Right cardiac atrium (tissue), 5 donors: ENCODE measurements around the gene CDCP2. TPM values are rescaled to one million over a fixed set of nuclear protein-coding genes. Genes with fewer than 3 reads are reported as not detected.

Source experiments
- ATAC-seq, 2 donors: fragments of 200-7000 bp; cut with Tn5 transposase; one replicate each; pipeline versions ENCODE4 v1.8.0 to v1.9.1; 2020; ENCODE audit warnings: moderate library complexity in 2 of 2, mild to moderate bottlenecking in 1 of 2
- DNase-seq, 3 donors: peaks; one replicate each; pipeline ENCODE4 v3.0.0-alpha.2; 2020
- H3K27ac ChIP-seq: one replicate; pipeline ENCODE4 v1.5.1; 2013; ENCODE audit warnings: mild to moderate bottlenecking, low read length, control low read depth, moderate library complexity
- H3K27me3 ChIP-seq: one replicate; pipeline ENCODE4 v1.6.1; 2013; ENCODE audit not compliant: control insufficient read depth, insufficient read depth
- H3K4me1 ChIP-seq: one replicate; pipeline ENCODE4 v1.6.1; 2013; ENCODE audit warnings: low read length; ENCODE audit not compliant: control insufficient read depth, insufficient read depth
- H3K4me3 ChIP-seq: one replicate; pipeline ENCODE4 v1.5.1; 2013; ENCODE audit warnings: low read length, control low read depth
- H3K9me3 ChIP-seq: one replicate; pipeline ENCODE4 v1.6.1; 2013; ENCODE audit warnings: low read length; ENCODE audit not compliant: control insufficient read depth
- WGBS: extraction: QIAGEN DNeasy Blood & Tissue Kit; methylation state at CpG from one replicate; pipeline ENCODE4 v1.1.7; 2013; 5-methylcytosine and 5-hydroxymethylcytosine counted together
- intact Hi-C, 4 donors: fragments of 100-400 bp; cut with DNase I; formaldehyde crosslinking; loops; one replicate each; pipeline versions ENCODE4 v1.11.0 to v1.14.0; 2022 to 2023
- polyA plus RNA-seq: library from polyadenylated mRNA; stranded (reverse); fragments of 200-250 nt; gene quantifications from one replicate; pipeline ENCODE4 v1.2.3, GENCODE V29; 2013
- total RNA-seq, 4 donors: library from RNA; stranded (reverse); fragmentation: NEBNext Ultra II Directional; extraction: Animal tissue kit (Norgen Biotek cat#: 25700); gene quantifications; one replicate each; pipeline ENCODE4 v1.2.1, GENCODE V29; 2021
- donor health status: healthy with polysubstance abuse.
- donor health status: DM: no; HTN: yes; CAD: no.
- donor health status: DM: no; HTN: no; CAD: no.
- donor health status: DM: no; HTN: yes; CAD: no; lungs with severe emphysema.
- donor health status: DM: yes; HTN: yes; CAD: no.

The CDCP2 gene
- total and polyA plus RNA-seq, 5 donors = not detected

DNA sequence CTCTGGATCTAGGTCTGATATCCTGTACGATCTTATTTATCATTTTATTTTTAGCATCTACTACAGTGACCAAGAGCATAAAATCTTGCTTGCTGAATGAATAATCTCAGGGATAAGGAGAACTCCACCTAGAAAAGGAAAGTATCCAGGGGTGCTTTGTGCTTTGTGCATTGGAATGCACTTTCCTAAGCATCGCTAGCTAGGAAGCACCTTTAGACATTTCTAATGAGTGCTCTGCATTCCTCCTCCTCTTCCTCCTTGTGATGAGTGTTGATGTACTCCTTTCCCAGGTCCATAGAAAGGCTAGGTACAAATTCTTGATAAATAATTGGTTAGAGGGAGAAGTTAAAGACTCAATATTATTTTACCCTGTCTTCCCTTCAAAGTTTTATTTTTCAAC is 68.0 kb downstream of the CDCP2 start:
- WGBS = 90% methylated on average over 2 of the region's 2 CpGs
- Histone ChIP-seq H3K27ac (no peak overlapping the region), H3K9me3 (no peaks in the 10 kb centered on the region), H3K27me3 (no peaks in the 10 kb centered on the region), H3K4me1 (no peaks in the 10 kb centered on the region), H3K4me3 (no peak overlapping the region)
- ATAC-seq (no peak), DNase-seq (no peak)
- intact Hi-C loops = no loop called here

Other genes starting within 250 kb of the CDCP2 start
- gene IFT25, start 207.3 kb downstream of the CDCP2 start, total RNA-seq = 10 to 100 TPM; 14.2 to 16.8 (median 15.2) TPM
- 20.5 TPM for gene IFT25, start 207.3 kb downstream of the CDCP2 start, polyA plus RNA-seq
- gene LRRC42, start 206.7 kb downstream of the CDCP2 start, total RNA-seq = 10 to 100 TPM; 11.8 to 19.5 (median 15.4) TPM
- gene LRRC42, start 206.7 kb downstream of the CDCP2 start, polyA plus RNA-seq = 8.8 TPM
- gene LDLRAD1, start 134.8 kb downstream of the CDCP2 start, total RNA-seq = not detected
- not detected for gene LDLRAD1, start 134.8 kb downstream of the CDCP2 start, polyA plus RNA-seq
- gene TMEM59, start 99.8 kb downstream of the CDCP2 start, total RNA-seq = 100 to 1,000 TPM; 333 to 377 (median 362) TPM
- 245 TPM for gene TMEM59, start 99.8 kb downstream of the CDCP2 start, polyA plus RNA-seq
- gene TCEANC2, start 99.4 kb downstream of the CDCP2 start, total RNA-seq = 1 to 10 TPM; 3.8 to 5.7 (median 4.6) TPM
- 3.1 TPM for gene TCEANC2, start 99.4 kb downstream of the CDCP2 start, polyA plus RNA-seq
- gene CYB5RL, start 47.0 kb upstream of the CDCP2 start, total RNA-seq = 1 to 10 TPM; 3.0 to 6.4 (median 5.5) TPM
- gene CYB5RL, start 47.0 kb upstream of the CDCP2 start, polyA plus RNA-seq = 3.2 TPM
- 10 to 100 TPM; 53.1 to 57.1 (median 55.7) TPM for gene MRPL37, start 47.2 kb upstream of the CDCP2 start, total RNA-seq
- gene MRPL37, start 47.2 kb upstream of the CDCP2 start, polyA plus RNA-seq = 53.9 TPM